NCI-H1092 (cell line): ENCODE data around the gene ZNF532.
"Not testable (repeated sequence)": the region's sequence is repeated elsewhere in the genome, so short reads cannot be mapped to it uniquely, and the experiment has no call there.

ENCODE experiments used
- DNase-seq: peaks from one replicate; lab custom pipeline; 2025; lab: John Stamatoyannopoulos, UW

ZNF532 gene, protein sequence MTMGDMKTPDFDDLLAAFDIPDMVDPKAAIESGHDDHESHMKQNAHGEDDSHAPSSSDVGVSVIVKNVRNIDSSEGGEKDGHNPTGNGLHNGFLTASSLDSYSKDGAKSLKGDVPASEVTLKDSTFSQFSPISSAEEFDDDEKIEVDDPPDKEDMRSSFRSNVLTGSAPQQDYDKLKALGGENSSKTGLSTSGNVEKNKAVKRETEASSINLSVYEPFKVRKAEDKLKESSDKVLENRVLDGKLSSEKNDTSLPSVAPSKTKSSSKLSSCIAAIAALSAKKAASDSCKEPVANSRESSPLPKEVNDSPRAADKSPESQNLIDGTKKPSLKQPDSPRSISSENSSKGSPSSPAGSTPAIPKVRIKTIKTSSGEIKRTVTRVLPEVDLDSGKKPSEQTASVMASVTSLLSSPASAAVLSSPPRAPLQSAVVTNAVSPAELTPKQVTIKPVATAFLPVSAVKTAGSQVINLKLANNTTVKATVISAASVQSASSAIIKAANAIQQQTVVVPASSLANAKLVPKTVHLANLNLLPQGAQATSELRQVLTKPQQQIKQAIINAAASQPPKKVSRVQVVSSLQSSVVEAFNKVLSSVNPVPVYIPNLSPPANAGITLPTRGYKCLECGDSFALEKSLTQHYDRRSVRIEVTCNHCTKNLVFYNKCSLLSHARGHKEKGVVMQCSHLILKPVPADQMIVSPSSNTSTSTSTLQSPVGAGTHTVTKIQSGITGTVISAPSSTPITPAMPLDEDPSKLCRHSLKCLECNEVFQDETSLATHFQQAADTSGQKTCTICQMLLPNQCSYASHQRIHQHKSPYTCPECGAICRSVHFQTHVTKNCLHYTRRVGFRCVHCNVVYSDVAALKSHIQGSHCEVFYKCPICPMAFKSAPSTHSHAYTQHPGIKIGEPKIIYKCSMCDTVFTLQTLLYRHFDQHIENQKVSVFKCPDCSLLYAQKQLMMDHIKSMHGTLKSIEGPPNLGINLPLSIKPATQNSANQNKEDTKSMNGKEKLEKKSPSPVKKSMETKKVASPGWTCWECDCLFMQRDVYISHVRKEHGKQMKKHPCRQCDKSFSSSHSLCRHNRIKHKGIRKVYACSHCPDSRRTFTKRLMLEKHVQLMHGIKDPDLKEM (N-terminal part only)

DNA sequence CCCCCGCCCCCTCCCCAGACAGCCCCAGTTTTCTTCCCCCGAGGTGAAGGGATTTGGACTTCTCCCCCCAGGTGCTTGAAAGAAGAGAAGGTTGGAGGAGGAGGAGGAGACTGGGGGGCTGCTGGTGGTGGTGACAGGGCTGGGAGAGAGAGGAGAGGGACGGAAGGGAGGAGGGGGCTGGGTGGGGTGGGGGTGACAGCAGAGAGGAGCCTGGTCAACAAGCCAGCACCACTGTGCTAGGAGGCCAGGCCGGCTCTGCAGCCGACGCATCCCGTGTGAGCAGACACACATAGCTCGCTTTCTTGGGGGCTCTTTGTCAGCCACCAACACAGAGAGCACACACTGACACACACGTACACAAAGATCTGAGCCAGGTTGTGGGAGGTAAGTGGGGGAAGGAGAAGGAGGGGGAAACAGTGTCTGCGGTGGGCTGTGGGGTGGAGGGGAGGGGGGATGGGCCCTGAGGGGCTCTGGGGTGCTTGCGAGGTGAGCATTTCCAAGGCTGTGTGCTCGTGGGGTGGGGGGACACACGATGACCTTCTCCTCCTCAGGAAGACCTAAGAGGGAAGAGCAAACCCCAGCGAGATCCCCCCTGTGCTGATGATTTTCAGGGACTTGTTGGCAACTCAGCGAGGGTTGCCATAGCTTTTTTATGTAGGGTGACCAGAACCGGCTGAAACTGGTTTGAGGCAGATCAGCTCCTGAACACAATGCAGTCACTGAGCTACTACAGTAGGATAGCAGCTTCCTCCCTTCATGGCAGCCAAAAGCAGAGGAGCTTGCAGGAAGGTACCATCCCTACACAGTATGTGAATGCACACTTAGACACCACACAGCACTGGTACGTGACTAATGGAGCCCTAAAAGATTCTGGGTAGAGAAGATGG is at the start of gene ZNF532:
TSS of gene ZNF532 (plus strand) at position 732 of the 887 bp plus-strand sequence. CDS start 53,411 bp downstream, outside the sequence.
- DNase-seq, result peak; percentile 86

DNA sequence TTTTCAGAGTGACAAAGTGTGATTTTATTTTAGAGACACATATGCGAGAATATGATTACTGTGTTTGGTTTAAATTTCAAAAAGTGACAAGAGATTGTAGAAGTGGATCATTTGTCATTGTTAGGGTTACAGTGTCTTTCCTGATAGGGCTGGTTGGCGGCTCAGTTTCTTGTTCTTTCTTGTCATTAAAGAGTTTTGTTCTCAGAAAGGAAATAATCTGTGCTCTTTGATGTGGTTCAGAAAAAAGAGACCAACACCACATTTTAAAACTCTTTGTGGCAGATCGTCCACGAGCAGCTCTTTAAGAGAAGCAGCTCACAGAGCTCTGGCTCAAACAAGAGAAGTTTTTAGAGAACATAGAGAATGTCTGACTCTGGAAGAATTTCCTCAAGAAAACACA is 45.6 kb upstream of the ZNF532 start:
- no peak for DNase-seq

DNA sequence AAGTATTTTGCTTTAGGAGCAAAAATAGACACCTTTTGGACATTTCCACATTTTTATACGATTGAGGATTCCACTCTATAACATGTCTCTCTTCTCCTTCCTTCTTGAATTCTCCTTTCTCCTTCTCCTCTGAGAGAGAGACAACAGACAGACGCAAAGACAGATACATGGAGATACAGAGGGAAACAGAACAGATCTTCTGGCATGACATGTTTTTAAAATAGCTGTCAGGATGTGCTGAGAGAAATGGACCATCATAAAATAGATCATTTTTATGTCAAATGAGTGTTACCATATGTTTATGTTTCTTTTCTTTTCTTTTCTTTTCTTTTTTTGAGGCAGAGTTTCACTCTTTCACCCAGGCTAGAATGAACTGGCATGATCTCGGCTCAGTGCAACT is 44.4 kb upstream of the ZNF532 start:
- no peak for DNase-seq

DNA sequence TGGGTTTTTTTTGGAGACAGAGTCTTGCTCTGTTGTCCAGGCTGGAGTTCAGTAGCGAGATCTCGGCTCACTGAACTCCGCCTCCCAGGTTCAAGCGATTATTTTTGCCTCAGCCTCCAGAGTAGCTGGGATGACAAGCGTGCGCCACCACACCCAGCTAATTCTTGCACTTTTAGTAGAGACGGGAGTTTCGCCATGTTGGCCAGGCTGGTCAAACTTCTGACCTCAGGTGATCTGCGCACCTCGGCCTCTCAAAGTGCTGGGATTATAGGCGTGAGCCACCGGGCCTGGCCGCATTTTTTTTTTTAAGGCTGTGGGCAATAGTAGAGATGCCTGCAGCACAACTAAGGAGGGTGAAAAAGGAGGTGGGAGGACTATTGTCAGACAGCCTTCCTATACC is 41.7 kb upstream of the ZNF532 start:
- no peak for DNase-seq

DNA sequence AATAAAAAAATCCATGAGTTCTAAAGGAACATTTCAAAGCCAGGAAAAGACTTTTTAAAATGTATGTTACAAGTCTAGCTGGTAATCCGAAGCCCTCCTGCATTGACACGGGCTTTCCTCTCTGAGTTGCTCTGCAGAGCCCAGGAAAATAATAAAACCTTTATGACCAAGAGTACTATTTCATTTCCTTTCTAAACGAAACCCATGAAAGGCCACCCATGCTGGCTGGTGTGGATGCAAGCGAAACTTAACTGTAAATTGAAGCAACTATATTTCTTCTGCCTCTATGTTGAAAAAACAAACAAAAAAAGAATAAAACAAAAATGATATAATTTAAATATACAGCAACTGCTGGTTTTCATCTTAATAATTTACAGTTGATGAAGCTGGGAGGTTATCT is 41.3 kb upstream of the ZNF532 start:
- no peak for DNase-seq

DNA sequence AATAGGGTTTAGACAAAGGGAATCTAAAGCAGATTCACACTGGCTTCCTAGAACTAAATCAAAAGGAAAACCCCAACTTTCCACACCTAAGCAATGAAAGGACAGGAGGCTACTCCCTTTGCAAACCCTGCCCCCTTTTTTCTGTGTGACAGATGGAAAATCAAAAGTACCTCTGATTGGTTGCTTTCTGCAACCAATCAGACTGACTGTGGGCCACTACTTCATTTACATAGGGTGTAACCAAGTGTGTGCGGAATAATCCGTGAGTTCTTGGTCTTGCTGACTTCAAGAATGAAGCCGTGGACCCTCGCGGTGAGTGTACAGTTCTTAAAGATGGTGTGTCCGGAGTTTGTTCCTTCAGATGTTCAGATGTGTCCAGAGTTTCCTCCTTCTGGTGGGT is 37.8 kb upstream of the ZNF532 start:
- DNase-seq, result not testable (repeated sequence)

DNA sequence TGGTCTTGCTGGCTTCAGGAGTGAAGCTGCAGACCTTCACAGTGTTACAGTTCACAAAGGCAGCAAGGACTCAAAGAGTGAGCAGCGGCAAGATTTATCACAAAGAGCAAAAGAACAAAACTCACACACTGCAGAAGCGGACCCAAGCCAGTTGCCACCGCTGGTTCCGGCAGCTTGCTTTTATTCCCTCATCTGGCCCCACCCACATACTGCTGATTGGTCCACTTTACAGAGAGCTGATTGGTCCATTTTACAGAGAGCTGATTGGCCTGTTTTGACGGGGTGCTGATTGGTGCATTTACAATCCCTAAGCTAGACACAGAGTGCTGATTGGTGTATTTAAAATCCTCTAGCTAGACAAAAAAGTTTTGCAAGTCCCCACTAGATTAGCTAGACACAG is 37.2 kb upstream of the ZNF532 start:
- no peak for DNase-seq

DNA sequence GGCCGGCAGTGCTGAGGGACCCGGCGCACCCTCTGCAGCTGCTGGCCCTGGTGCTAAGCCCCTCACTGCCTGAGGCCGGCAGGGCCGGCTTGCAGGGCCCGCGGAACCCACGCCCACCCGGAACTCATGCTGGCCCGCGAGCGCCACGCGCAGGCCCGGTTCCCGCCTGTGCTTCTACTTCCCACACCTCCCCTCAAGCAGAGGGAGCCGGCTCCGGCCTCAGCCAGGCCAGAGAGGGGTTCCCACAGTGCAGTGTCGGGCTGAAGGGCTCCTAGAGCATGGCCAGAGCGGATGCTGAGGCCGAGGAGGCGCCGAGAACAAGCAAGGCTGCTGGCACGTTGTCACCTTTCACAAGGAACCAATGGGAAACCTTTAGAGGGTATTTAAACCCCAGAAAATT is 36.8 kb upstream of the ZNF532 start:
- DNase-seq, result no peak

DNA sequence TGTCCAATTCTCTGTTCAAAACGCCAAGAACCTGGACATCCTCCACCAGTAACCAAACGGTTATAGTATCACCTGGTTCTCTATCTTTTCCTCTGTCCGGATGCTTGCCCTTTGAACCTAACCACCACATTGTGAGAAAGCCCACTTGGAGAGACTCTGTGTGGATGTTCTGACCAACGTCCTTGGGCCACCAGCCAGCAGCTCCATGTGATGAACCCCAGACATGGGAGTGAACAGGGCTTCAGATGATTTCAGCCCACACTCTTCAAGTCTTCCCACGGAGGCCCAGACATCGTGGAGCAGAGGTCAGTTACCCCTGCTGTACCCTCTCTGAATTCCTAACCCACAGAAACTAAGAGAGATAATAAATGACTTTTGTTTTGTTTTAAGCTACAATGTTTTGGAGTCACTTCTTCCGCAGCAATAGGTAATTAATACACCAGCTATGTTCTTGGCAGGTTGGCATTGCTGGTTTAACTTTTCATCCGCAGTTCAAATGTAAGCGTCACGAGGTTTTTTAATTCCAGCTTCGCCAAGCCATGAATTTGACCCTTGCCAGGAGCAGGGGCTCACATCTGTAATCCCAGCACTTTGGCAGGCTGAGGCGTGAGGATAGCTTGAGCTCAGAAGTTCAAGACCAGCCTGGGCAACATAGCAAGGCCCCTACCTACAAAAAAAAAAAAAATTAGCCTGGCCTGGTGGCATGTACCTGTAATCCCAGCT is 36.1 kb upstream of the ZNF532 start:
- DNase-seq, result no peak

DNA sequence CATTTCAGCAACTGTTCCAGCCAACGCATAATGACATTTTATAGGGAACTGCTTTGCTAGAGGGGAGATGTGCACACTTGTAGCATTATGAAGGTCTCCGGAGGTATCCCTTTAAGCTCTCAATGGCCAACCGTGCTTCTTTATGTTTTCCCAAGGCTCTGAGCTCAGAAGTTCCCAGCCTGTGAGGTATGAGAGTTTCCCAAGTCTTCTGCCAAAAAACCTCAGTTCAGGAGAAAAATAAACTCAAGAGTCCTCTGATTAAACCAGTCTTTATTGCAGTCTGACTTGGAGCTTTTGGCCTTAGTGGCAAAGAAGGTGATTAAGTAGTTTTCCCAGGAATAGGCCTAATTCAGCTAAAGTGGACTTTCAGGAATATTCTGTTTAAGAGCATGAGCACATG is 35.4 kb upstream of the ZNF532 start:
- DNase-seq, result no peak

DNA sequence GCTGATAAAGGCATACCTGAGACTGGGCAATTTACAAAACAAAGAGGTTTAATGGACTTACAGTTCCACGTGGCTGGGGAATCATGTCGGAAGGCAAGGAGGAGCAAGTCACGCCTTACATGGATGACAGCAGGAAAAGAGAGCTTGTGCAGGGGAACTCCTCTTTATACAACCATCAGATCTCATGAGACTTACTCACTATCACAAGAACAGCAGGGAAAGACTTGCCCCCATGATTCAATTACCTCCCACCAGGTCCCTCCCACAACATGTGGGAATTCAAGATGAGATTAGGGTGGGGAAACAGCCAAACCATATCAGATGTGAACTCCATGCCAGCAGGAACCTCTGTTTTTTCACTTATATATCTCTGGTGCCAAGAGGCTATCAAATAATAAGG is 34.8 kb upstream of the ZNF532 start:
- DNase-seq, result not testable (repeated sequence)

DNA sequence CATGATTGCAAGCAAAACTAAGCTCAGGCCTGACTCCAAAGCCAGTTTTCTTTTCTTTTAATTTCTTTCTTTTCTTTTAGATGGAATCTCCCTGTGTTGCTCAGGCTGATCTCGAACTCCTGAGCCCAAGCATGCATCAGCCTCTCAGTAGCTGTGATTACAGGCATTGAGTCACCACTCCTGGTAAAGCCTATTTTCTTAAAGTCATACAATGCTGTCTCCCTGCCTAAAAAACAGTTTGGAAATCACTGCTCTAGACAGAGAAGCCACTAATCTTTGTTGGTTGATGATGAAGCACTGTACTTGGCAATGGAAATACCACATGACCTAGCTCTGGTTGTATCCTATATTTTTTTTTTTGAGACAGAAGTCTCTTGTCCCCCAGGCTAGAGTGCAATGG is 33.1 kb upstream of the ZNF532 start:
- DNase-seq, result no peak

DNA sequence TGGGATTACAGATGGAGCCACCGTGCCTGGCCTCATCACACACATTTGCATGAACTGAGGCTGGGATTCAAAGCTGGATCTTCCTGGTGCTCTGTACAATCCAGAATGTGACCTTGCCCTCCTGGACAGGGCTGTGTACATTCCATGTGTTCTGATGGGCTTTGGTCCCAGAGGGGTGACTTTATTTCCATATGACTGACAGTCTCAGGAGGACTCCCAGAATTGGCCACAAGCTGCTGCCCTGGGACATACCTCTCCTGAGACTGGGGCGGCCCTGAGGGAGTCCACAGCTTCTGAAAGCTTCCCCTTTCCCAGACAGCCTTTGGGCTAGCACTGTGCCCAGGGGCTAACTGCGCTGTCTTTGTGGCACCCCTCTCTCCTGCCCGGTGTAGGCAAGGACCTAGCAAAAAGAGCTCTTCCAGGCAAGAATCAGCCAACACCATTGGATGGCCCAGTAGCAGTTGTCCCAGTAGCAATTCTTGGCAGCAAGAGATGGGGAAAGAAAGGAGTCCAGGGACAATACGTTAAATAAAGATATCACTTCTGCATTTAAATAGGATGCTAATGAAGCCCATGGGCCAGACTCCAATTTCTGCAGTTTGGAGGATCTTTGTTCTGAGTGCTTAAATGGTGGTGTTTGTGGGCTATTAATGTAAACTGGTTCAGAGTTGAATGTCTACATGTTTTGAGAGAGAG is 26.4 kb upstream of the ZNF532 start:
- DNase-seq, result no peak

DNA sequence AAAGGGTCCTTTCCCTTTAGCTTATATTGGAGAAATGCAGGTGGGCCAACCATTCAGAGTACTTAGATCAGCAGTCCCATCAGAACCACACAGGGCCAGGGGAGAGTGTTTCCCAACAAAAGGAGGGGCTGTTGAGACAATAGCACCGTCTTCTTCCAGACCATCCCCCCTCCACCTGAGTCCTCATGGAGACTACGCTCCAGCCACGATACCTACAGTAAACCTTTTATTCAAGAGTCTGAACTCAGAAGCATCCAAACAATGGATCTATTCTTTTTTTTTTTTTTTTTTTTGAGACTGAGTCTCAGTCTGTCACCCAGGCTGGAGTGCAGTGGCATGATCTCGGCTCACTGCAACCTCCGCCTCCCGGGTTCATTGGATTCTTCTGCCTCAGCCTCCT is 25.7 kb upstream of the ZNF532 start:
- no peak for DNase-seq

DNA sequence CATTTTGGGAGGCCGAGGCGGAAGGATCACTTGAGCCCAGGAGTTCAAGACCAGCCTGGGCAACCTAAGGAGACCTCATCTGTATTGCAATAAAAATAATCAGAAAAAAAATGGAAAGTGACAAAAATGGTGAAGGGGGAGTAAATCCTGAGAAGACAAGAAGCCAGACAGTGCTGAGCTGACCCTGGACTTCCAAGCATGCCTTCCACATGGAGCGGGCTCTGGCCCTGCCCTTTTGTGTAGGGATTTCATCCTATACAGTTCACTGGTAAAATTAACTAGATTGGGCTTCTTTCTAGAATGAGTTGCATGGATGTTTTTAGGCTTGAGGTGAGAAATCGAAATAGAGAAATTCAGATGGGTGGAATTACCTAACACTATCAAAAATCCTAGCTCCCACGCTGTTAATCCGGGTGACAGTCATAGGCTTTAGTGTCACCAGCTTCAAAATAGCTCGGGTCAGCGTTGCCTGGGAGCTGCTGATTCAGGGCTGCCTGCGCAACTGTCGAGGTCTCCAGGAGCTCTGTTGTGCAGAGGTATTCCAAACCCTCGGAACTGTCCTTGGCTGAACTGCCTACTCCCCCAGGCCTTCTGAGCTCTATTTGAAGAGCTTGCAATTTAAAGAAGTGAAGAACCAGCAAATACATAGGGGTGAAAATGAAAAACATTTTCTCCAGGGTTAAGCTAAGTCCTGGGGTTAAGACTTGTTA is 21.5 kb upstream of the ZNF532 start:
- no peak for DNase-seq

DNA sequence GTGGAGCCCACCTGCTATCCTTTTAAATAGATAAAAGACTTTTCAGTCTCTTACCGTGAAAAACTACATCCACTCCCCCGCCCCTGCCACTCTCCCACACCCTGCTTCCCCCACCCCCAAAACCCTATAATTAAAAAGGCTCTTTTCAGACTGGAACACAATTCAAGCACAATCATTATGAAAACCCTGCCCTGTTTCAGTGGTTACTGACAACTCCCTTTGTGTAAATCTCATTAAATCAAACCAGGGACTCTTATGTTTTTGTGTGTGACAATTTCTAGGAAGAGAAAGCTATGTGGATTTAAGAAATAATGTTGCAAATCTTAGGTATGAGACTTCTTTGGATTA is 21.0 kb upstream of the ZNF532 start:
- DNase-seq, result no peak

DNA sequence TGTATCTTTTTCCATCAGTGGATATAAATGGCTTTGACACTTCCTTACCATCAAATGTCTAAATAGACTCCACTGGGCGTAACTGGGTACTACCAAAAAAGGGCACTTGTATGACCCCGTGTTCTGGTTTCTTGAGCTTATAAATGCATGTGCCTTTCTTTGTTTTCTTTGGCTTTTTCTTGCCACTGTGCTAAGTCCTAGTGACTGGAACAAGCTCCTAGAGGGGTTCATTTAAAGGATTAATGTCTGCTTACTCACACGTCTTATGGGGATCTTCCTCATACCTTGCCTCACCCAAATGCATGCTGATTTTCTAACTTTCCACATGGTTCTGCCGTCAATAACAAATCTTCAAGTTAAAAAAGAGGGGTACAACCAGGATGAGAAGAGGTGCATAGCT is 19.8 kb upstream of the ZNF532 start:
- DNase-seq, result no peak

DNA sequence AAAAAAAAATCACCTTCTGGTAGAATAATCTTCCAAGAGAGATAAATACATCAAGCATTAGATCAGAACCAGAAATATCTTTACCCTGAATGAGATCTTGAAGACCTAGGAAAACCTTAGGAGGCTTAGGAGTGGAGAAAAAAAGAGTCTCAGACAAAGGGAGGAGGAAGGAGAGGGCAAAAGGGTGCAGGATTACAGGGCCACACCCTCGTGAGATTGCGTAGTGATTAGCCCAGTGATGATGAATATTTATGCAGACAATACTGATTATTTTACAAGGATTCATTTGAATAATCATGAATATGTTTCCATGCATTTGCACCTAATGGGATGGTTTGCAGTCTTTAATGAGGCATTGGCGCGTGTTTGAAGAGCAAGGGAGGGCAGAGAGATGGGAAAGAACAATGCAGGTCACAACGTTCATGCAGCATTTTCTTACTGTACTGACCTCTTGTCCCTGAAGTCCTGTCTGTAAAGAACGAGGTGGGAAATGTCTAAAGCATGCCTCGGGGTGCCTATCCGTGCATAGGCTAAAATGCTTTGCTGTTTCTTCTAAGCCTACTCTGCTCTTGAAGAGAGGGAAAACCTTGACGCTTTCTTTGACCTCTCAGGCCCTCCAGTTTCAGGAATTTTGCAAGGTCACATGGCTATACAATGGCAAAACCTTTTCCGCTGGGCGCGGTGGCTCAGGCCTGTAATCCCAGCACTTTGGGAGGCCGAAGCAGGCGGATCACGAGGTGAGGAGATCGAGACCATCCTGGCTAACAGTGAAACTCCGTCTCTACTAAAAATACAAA is 18.6 kb upstream of the ZNF532 start:
- no peak for DNase-seq
